Immature natural killer cell (primary cell): ENCODE results near the gene RALGDS. TPM values are rescaled to one million over a fixed set of nuclear protein-coding genes. Genes with fewer than 3 reads are reported as not detected.

Source experiments
- DNase-seq, 3 donors: peaks; one replicate each; pipeline ENCODE4 v3.0.0; 2022; ENCODE audit warnings: mixed read lengths in 1 of 3
- H3K27ac Mint-ChIP-seq, 6 donors: one replicate each; pipeline ENCODE4 v1.8.0; 2020; ENCODE audit warnings: mixed read lengths in 6 of 6, mild to moderate bottlenecking in 5 of 6, inconsistent platforms in 4 of 6, moderate library complexity in 3 of 6
- H3K27me3 Mint-ChIP-seq, 3 donors: one replicate each; pipeline ENCODE4 v1.8.0; 2020 to 2021; ENCODE audit warnings: low read depth in 3 of 3, mild to moderate bottlenecking in 3 of 3, mixed read lengths in 3 of 3, moderate library complexity in 3 of 3, inconsistent platforms in 1 of 3
- H3K36me3 Mint-ChIP-seq, 3 donors: one replicate each; pipeline ENCODE4 v1.8.0; 2020; ENCODE audit warnings: mixed read lengths in 3 of 3, inconsistent platforms in 2 of 3, mild to moderate bottlenecking in 2 of 3
- H3K4me1 Mint-ChIP-seq, 2 donors: one replicate each; pipeline ENCODE4 v1.8.0; 2020; ENCODE audit warnings: inconsistent platforms in 2 of 2, mild to moderate bottlenecking in 2 of 2, mixed read lengths in 2 of 2, moderate library complexity in 1 of 2
- H3K4me3 Mint-ChIP-seq, 5 donors: one replicate each; pipeline ENCODE4 v1.8.0; 2020; ENCODE audit warnings: mild to moderate bottlenecking in 5 of 5, mixed read lengths in 5 of 5, inconsistent platforms in 3 of 5, moderate library complexity in 3 of 5
- H3K9me3 Mint-ChIP-seq, 6 donors: one replicate each; pipeline ENCODE4 v1.8.0; 2020; ENCODE audit warnings: mild to moderate bottlenecking in 6 of 6, mixed read lengths in 6 of 6, inconsistent platforms in 4 of 6, moderate library complexity in 3 of 6
- polyA plus RNA-seq, 3 donors: library from polyadenylated mRNA; unstranded; fragments of 300-500 nt; fragmentation: Illumina TruSeq; gene quantifications; one replicate each; pipeline ENCODE4 v1.2.3, GENCODE V29; 2021

RALGDS gene
- polyA plus RNA-seq, 3 donors from 2014 or later: 31.2 to 68.8 (median 31.6) TPM

GRCh38 chr9:133116346-133117231 lies 4.5 kb downstream of the RALGDS start:
- Mint-ChIP-seq H3K36me3 (no peaks in the 10 kb centered on the region), H3K9me3 (no peaks in the 10 kb centered on the region), H3K4me1 (peaks cover 70 to 81% of the 10 kb centered on the region in 2 donors), H3K27ac (peak overlapping the region in 1 of 6 donors; percentile 12), H3K27me3 (peaks cover 0 to 14% (median 12%) of the 10 kb centered on the region in 3 donors), H3K4me3 (no peak overlapping the region)
- no peak for DNase-seq

GRCh38 chr9:133115604-133116345 lies 5.3 kb downstream of the RALGDS start:
- Mint-ChIP-seq H3K4me1 (peaks cover 67 to 80% of the 10 kb centered on the region in 2 donors), H3K4me3 (peak overlapping the region in 1 of 5 donors; percentile 47), H3K36me3 (no peaks in the 10 kb centered on the region), H3K27me3 (peaks cover 0 to 12% (median 9%) of the 10 kb centered on the region in 3 donors), H3K27ac (peak overlapping the region; percentile 21 to 96 (median 75)), H3K9me3 (no peaks in the 10 kb centered on the region)
- peak in 1 of 3 donors; percentile 52 for DNase-seq

- H3K36me3 Mint-ChIP-seq: peaks cover 3 to 4% (median 4%) of the 10 kb centered on the region in 3 donors
- no peak for DNase-seq
- peak overlapping the region; percentile 69 to 96 (median 94) for H3K27ac Mint-ChIP-seq
- H3K4me3 Mint-ChIP-seq: peak overlapping the region in 4 of 5 donors; percentile 6 to 66 (median 47)
- H3K4me1 Mint-ChIP-seq: peaks cover 63 to 78% of the 10 kb centered on the region in 2 donors
- peaks cover 0 to 12% (median 8%) of the 10 kb centered on the region in 3 donors for H3K27me3 Mint-ChIP-seq
- H3K9me3 Mint-ChIP-seq: no peaks in the 10 kb centered on the region
Measured at GRCh38 chr9:133114886-133115603, 6.0 kb downstream of the RALGDS start.

GRCh38 chr9:133113949-133114885 lies 6.8 kb downstream of the RALGDS start:
- Mint-ChIP-seq H3K9me3 (no peaks in the 10 kb centered on the region), H3K4me1 (peaks cover 59 to 71% of the 10 kb centered on the region in 2 donors), H3K27ac (peak overlapping the region; percentile 88 to 96 (median 95)), H3K36me3 (peaks cover 4 to 9% (median 5%) of the 10 kb centered on the region in 3 donors), H3K4me3 (peak overlapping the region; percentile 66 to 78 (median 78)), H3K27me3 (peaks cover 0 to 12% (median 8%) of the 10 kb centered on the region in 3 donors)
- DNase-seq: peak in 1 of 3 donors; percentile 22

- peaks cover 50 to 63% of the 10 kb centered on the region in 2 donors for H3K4me1 Mint-ChIP-seq
- H3K9me3 Mint-ChIP-seq: no peaks in the 10 kb centered on the region
- H3K36me3 Mint-ChIP-seq: peaks cover 4 to 9% (median 5%) of the 10 kb centered on the region in 3 donors
- peak; percentile 54 to 71 (median 69) for DNase-seq
- peaks cover 0 to 12% (median 6%) of the 10 kb centered on the region in 3 donors for H3K27me3 Mint-ChIP-seq
- peak overlapping the region; percentile 66 to 78 (median 78) for H3K4me3 Mint-ChIP-seq
- H3K27ac Mint-ChIP-seq: peak overlapping the region; percentile 88 to 96 (median 95)
Measured at GRCh38 chr9:133113163-133113948, 7.7 kb downstream of the RALGDS start.

DNA sequence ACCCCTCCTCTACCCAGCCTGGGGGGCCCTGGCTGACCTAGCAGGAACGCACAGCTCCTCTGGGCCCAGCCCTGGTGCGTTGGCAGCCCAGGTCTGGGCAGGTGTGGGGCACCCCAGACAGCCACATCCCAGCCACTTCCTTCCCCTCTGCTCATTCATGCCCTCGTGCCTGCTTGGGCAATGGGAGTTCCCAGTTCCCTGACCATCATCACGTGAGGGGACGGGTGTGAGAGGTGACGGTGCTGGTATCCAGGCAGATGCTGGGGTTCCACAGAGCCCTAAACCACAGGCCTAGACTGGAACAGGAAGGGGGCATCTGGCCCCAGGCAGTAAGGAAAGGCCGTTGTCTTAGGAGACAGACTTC lies 8.4 kb downstream of the RALGDS start:
- H3K4me3 Mint-ChIP-seq: peak overlapping the region; percentile 66 to 78 (median 78)
- peak; percentile 75 to 87 (median 84) for DNase-seq
- H3K9me3 Mint-ChIP-seq: no peaks in the 10 kb centered on the region
- H3K4me1 Mint-ChIP-seq: peaks cover 43 to 56% of the 10 kb centered on the region in 2 donors
- H3K36me3 Mint-ChIP-seq: peaks cover 4 to 11% (median 5%) of the 10 kb centered on the region in 3 donors
- H3K27me3 Mint-ChIP-seq: peaks cover 0 to 12% (median 6%) of the 10 kb centered on the region in 3 donors
- peak overlapping the region; percentile 88 to 96 (median 95) for H3K27ac Mint-ChIP-seq

DNA sequence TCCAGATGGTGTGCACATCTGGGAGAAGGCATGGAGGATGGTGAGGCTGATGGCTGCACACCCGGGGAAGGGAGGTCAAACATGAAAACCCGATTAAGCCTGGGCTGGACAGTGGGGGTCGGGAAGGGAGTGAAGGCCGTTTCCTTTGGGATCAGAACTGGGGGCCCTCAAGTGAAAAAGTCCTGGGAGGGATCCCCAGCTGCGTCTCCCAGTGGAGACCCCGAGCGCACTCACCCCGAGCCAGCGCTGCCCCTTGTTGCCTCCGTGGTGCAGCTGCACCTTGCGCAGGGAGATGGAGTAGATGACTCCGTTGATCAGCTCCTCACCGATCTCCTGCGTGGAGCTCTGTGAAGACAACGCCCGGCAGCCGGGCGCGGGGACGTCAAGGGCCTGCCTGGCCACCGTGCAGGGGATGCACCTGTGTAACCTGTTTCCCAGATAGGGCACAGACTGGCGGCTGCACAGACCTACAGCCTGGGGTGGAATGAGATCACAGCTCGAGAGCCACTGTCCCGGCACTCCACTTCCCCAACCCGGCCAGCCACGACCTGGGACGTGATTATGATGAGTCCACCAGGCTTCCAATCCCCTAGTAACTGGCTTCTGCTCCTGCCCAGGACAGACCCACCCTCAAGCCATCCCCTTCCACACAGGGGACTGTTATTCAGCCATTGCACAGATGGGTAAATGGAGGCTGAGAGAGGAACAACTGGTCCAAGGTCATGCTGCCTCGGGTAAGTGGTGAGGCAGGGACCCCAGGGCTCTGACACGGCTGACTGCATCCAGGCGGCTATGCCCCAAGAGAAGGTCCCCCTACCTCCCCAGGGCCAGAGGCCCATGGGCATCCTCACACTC lies 9.0 kb downstream of the RALGDS start:
- Mint-ChIP-seq H3K4me3 (peak overlapping the region in 4 of 5 donors; percentile 2 to 78 (median 38)), H3K9me3 (no peaks in the 10 kb centered on the region), H3K27me3 (peaks cover 0 to 12% (median 6%) of the 10 kb centered on the region in 3 donors), H3K36me3 (peaks cover 4 to 13% (median 5%) of the 10 kb centered on the region in 3 donors), H3K27ac (peak overlapping the region; percentile 88 to 96 (median 95)), H3K4me1 (peaks cover 38 to 50% of the 10 kb centered on the region in 2 donors)
- no peak for DNase-seq

DNA sequence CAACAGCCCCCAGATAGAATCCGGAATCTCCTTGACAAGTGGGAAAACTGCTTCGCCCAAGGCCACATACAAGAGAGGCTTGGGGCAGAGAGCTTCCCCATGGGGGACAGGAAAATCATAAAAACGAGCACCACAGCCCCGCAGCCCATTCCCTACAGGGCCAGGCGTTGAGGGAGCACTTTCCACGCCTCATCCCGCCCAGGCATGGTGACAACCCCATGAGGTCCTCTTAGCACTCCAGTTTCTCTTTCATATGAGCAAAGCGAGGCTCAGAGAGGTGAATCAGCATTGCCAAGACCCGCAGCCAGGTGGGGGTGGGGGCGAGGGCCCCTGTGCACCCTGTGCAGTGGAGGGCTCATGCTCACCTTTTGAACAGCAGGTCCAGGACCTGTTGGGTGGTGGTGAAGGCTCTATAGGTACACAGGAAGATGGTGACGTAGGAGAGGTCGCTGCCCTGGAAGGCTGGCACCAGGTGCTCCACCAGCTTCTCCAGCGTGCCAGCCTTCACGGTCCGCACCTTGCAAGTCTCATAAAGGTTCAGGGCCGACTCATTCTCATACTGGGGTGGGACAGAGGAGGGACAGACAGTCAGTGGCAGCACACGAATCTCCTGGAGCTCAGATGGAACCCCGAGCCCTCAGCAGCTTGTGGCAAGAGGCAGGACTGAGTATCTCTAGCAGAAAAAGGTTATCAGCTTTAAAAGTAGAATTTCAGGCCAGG lies 10.9 kb downstream of the RALGDS start:
- peaks cover 0 to 12% (median 6%) of the 10 kb centered on the region in 3 donors for H3K27me3 Mint-ChIP-seq
- peaks cover 31 to 42% of the 10 kb centered on the region in 2 donors for H3K4me1 Mint-ChIP-seq
- peaks cover 9 to 17% (median 9%) of the 10 kb centered on the region in 3 donors for H3K36me3 Mint-ChIP-seq
- H3K4me3 Mint-ChIP-seq: no peak overlapping the region
- peak overlapping the region in 5 of 6 donors; percentile 48 to 96 (median 83) for H3K27ac Mint-ChIP-seq
- H3K9me3 Mint-ChIP-seq: no peaks in the 10 kb centered on the region
- no peak for DNase-seq

GRCh38 chr9:133108794-133109641 lies 12.0 kb downstream of the RALGDS start:
- peaks cover 23 to 31% of the 10 kb centered on the region in 2 donors for H3K4me1 Mint-ChIP-seq
- peaks cover 0 to 12% (median 6%) of the 10 kb centered on the region in 3 donors for H3K27me3 Mint-ChIP-seq
- H3K4me3 Mint-ChIP-seq: no peak overlapping the region
- peak overlapping the region in 5 of 6 donors; percentile 40 to 96 (median 49) for H3K27ac Mint-ChIP-seq
- peaks cover 9 to 17% (median 9%) of the 10 kb centered on the region in 3 donors for H3K36me3 Mint-ChIP-seq
- no peak for DNase-seq
- H3K9me3 Mint-ChIP-seq: no peaks in the 10 kb centered on the region
